ENCODE data around the gene PREX1.

PREX1 gene

GRCh38 chr20:48686238-48687116 is 141.3 kb downstream of the PREX1 start:
- in situ Hi-C loops (cut with MboI; ENCODE audit: low sequenced_read_pairs), result no loop called here

GRCh38 chr20:48685300-48685699 is 142.5 kb downstream of the PREX1 start:
- in situ Hi-C loops (cut with MboI; ENCODE audit: low sequenced_read_pairs), result no loop called here

- in situ Hi-C loops (cut with MboI; ENCODE audit: low sequenced_read_pairs), result no loop called here
Observed at GRCh38 chr20:48684501-48685041, 143.2 kb downstream of the PREX1 start.

- in situ Hi-C loops (cut with MboI; ENCODE audit: low sequenced_read_pairs), result no loop called here
Observed at GRCh38 chr20:48683467-48684175, 144.2 kb downstream of the PREX1 start.

- in situ Hi-C loops (cut with MboI; ENCODE audit: low sequenced_read_pairs), result no loop called here
Observed at GRCh38 chr20:48682529-48683363, 145.1 kb downstream of the PREX1 start.

- in situ Hi-C loops (cut with MboI; ENCODE audit: low sequenced_read_pairs), result no loop called here
Observed at GRCh38 chr20:48681873-48682426, 145.8 kb downstream of the PREX1 start.

- in situ Hi-C loops (cut with MboI; ENCODE audit: low sequenced_read_pairs), result no loop called here
Observed at GRCh38 chr20:48681201-48681872, 146.5 kb downstream of the PREX1 start.

GRCh38 chr20:48680650-48681049 is 147.1 kb downstream of the PREX1 start:
- in situ Hi-C loops (cut with MboI; ENCODE audit: low sequenced_read_pairs), result no loop called here

- in situ Hi-C loops (cut with MboI; ENCODE audit: low sequenced_read_pairs), result no loop called here
Observed at GRCh38 chr20:48679599-48679998, 148.2 kb downstream of the PREX1 start.

GRCh38 chr20:48679011-48679410 is 148.8 kb downstream of the PREX1 start:
- in situ Hi-C loops (cut with MboI; ENCODE audit: low sequenced_read_pairs), result no loop called here

GRCh38 chr20:48678421-48678820 is 149.4 kb downstream of the PREX1 start:
- in situ Hi-C loops (cut with MboI; ENCODE audit: low sequenced_read_pairs), result no loop called here

GRCh38 chr20:48676795-48677460 is 150.9 kb downstream of the PREX1 start:
- in situ Hi-C loops (cut with MboI; ENCODE audit: low sequenced_read_pairs), result no loop called here

- in situ Hi-C loops (cut with MboI; ENCODE audit: low sequenced_read_pairs), result no loop called here
Observed at GRCh38 chr20:48676125-48676524, 151.7 kb downstream of the PREX1 start.

- in situ Hi-C loops (cut with MboI; ENCODE audit: low sequenced_read_pairs), result loop anchor here (25.0 kb wide), 1 partner anchor 238 kb away; the partner anchor contains the start of gene ARFGEF2
Observed at GRCh38 chr20:48674461-48674860, 153.3 kb downstream of the PREX1 start.

- in situ Hi-C loops (cut with MboI; ENCODE audit: low sequenced_read_pairs), result loop anchor here (25.0 kb wide), 1 partner anchor 239 kb away; the partner anchor contains the start of gene ARFGEF2
Observed at GRCh38 chr20:48673507-48673906, 154.3 kb downstream of the PREX1 start.

GRCh38 chr20:48672324-48672723 is 155.5 kb downstream of the PREX1 start:
- in situ Hi-C loops (cut with MboI; ENCODE audit: low sequenced_read_pairs), result loop anchor here (25.0 kb wide), 1 partner anchor 240 kb away; the partner anchor contains the start of gene ARFGEF2

- in situ Hi-C loops (cut with MboI; ENCODE audit: low sequenced_read_pairs), result loop anchor here (25.0 kb wide), 1 partner anchor 241 kb away; the partner anchor contains the start of gene ARFGEF2
Observed at GRCh38 chr20:48671141-48671540, 156.7 kb downstream of the PREX1 start.

- in situ Hi-C loops (cut with MboI; ENCODE audit: low sequenced_read_pairs), result loop anchor here (25.0 kb wide), 1 partner anchor 242 kb away; the partner anchor contains the start of gene ARFGEF2
Observed at GRCh38 chr20:48669946-48670605, 157.7 kb downstream of the PREX1 start.
